ENCODE results near the gene WDPCP.

The WDPCP gene

GRCh38 chr2:63590626-63591408 lies 2.5 kb upstream of the WDPCP start:
- TF ChIP-seq CTCF (IDR thresholded peaks at IDR 0.05; ENCODE audit: borderline replicate concordance, control extremely low read depth, extremely low read depth, insufficient read depth, missing control alignments): no peak
- DNase-seq (ENCODE audit: low spot score): no peak
- in situ Hi-C loops (cut with MboI; ENCODE audit: low sequenced_read_pairs, unreplicated experiment): no loop called here

GRCh38 chr2:63589148-63589958 lies 1.1 kb upstream of the WDPCP start:
- TF ChIP-seq CTCF (IDR thresholded peaks at IDR 0.05; ENCODE audit: borderline replicate concordance, control extremely low read depth, extremely low read depth, insufficient read depth, missing control alignments): no peak
- in situ Hi-C loops (cut with MboI; ENCODE audit: low sequenced_read_pairs, unreplicated experiment): no loop called here
- no peak for DNase-seq (ENCODE audit: low spot score)

- TF ChIP-seq CTCF (IDR thresholded peaks at IDR 0.05; ENCODE audit: borderline replicate concordance, control extremely low read depth, extremely low read depth, insufficient read depth, missing control alignments): no peak
- DNase-seq (ENCODE audit: low spot score): no peak
- in situ Hi-C loops (cut with MboI; ENCODE audit: low sequenced_read_pairs, unreplicated experiment): no loop called here
Measured at GRCh38 chr2:63587814-63588384, 378 bp downstream of the WDPCP start.

- no peak for DNase-seq (ENCODE audit: low spot score)
- TF ChIP-seq CTCF (IDR thresholded peaks at IDR 0.05; ENCODE audit: borderline replicate concordance, control extremely low read depth, extremely low read depth, insufficient read depth, missing control alignments): no peak
- in situ Hi-C loops (cut with MboI; ENCODE audit: low sequenced_read_pairs, unreplicated experiment): no loop called here
Measured at GRCh38 chr2:63582873-63583272, 5.4 kb downstream of the WDPCP start.

DNA sequence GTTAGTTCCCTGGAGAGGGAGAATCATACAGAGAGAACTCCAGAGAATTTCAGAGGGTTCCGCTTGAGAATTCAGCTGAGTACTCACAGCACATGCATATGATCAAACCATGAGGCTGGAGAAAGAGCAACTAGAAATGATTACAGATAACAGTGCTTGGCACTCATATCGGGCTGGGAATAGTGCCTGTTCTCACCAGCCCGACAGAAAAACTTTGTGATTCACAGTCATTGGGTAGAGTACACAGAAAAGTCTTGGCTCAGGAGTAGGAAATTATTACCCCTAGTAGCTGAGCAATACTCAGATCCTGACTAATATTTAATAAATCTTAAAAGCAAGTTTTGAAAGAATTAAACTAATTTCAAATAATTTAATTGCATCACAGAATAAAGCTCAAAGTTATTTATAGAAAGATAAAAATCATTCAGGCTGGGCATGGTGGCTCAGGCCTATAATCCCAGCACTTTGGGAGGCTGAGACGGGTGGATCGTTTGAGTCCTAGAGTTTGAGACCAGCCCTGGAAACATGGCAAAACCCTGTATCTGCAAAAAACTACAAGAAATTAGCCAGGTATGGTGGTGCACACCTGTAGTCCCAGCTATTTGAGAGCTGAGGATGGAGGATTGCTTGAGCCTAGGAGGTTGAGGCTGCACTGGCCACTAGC lies 6.8 kb downstream of the WDPCP start:
- DNase-seq (ENCODE audit: low spot score): no peak
- TF ChIP-seq CTCF (IDR thresholded peaks at IDR 0.05; ENCODE audit: borderline replicate concordance, control extremely low read depth, extremely low read depth, insufficient read depth, missing control alignments): no peak
- in situ Hi-C loops (cut with MboI; ENCODE audit: low sequenced_read_pairs, unreplicated experiment): no loop called here

GRCh38 chr2:63580651-63581297 lies 7.5 kb downstream of the WDPCP start:
- no peak for DNase-seq (ENCODE audit: low spot score)
- no peak for TF ChIP-seq CTCF (IDR thresholded peaks at IDR 0.05; ENCODE audit: borderline replicate concordance, control extremely low read depth, extremely low read depth, insufficient read depth, missing control alignments)
- in situ Hi-C loops (cut with MboI; ENCODE audit: low sequenced_read_pairs, unreplicated experiment): no loop called here
